T-helper 2 cell (primary cell): ENCODE data around the gene ANO3.
A peak's percentile ranks its signal among the peaks of the same experiment; 100 is the strongest.

Source experiments
- DNase-seq, 5 experiments: peaks; one replicate each; pipeline versions ENCODE4 v3.0.0 to v3.0.0-alpha.2; 2012 to 2022

Gene ANO3

GRCh38 chr11:26649884-26650283 lies 318.0 kb downstream of the ANO3 start:
- peak in 1 of 5 experiments; percentile 45 for DNase-seq

- no peak for DNase-seq
Observed at GRCh38 chr11:26651916-26652315, 320.0 kb downstream of the ANO3 start.

GRCh38 chr11:26655287-26655686 lies 323.4 kb downstream of the ANO3 start:
- no peak for DNase-seq

GRCh38 chr11:26662916-26663315 lies 331.0 kb downstream of the ANO3 start:
- DNase-seq: no peak

GRCh38 chr11:26665036-26665435 lies 333.1 kb downstream of the ANO3 start:
- DNase-seq: no peak

- DNase-seq: no peak
Observed at GRCh38 chr11:26665946-26666345, 334.0 kb downstream of the ANO3 start.

GRCh38 chr11:26675233-26675928 lies 343.5 kb downstream of the ANO3 start:
- no peak for DNase-seq

GRCh38 chr11:26676641-26677040 lies 344.7 kb downstream of the ANO3 start:
- no peak for DNase-seq

GRCh38 chr11:26677566-26677965 lies 345.6 kb downstream of the ANO3 start:
- DNase-seq: no peak

- no peak for DNase-seq
Observed at GRCh38 chr11:26687351-26687750, 355.4 kb downstream of the ANO3 start.

GRCh38 chr11:26688701-26689100 lies 356.8 kb downstream of the ANO3 start:
- no peak for DNase-seq

GRCh38 chr11:26696330-26696729 lies 364.4 kb downstream of the ANO3 start:
- no peak for DNase-seq

- no peak for DNase-seq
Observed at GRCh38 chr11:26698224-26698623, 366.3 kb downstream of the ANO3 start.

GRCh38 chr11:26700574-26701235 lies 368.8 kb downstream of the ANO3 start:
- no peak for DNase-seq

GRCh38 chr11:26702406-26702805 lies 370.5 kb downstream of the ANO3 start:
- no peak for DNase-seq

- DNase-seq: no peak
Observed at GRCh38 chr11:26703411-26704191, 371.7 kb downstream of the ANO3 start.

- no peak for DNase-seq
Observed at GRCh38 chr11:26704249-26704648, 372.3 kb downstream of the ANO3 start.

- DNase-seq: no peak
Observed at GRCh38 chr11:26706181-26706580, 374.3 kb downstream of the ANO3 start.

- no peak for DNase-seq
Observed at GRCh38 chr11:26708736-26709456, 377.0 kb downstream of the ANO3 start.

- no peak for DNase-seq
Observed at GRCh38 chr11:26710489-26710888, 378.6 kb downstream of the ANO3 start.

GRCh38 chr11:26712497-26712896 lies 380.6 kb downstream of the ANO3 start:
- DNase-seq: no peak
